ENCODE results near the gene DNAJB7. TPM values are rescaled to one million over a fixed set of nuclear protein-coding genes. Genes with fewer than 3 reads are reported as not detected.

The DNAJB7 gene
- total RNA-seq, 1 experiment from 2014 or later: not detected

- intact Hi-C loops (cut with micrococcal nuclease): no loop called here
- Histone ChIP-seq H3K4me3 (ENCODE audit: low read length) (no peak overlapping the region), H3K9ac (ENCODE audit: low read length) (no peak overlapping the region), H3K9me2 (replicated peaks; ENCODE audit: low read length) (no peaks in the 10 kb centered on the region), H3K27ac (ENCODE audit: low read length) (no peak overlapping the region), H3K4me1 (ENCODE audit: insufficient read depth, low read length) (peaks cover 9% of the 10 kb centered on the region), H3K27me3 (ENCODE audit: low read length) (no peaks in the 10 kb centered on the region), H3F3A (ENCODE audit: low read length, unreplicated experiment) (peaks cover 4% of the 10 kb centered on the region), H3K9me3 (ENCODE audit: low read length) (no peaks in the 10 kb centered on the region), H3K79me2 (ENCODE audit: low read length) (peaks cover 7% of the 10 kb centered on the region), H3K4me2 (ENCODE audit: low read length) (no peak overlapping the region), H3K36me3 (ENCODE audit: low read depth, low read length) (peaks cover 17% of the 10 kb centered on the region), H4K20me1 (ENCODE audit: low read length) (no peaks in the 10 kb centered on the region), H2AFZ (ENCODE audit: low read length) (no peak overlapping the region)
- no TSS peak for BruUV-seq (replicated peaks)
- ATAC-seq (no peak), DNase-seq (no peak)
- POLR2A ChIA-PET (ENCODE audit: unreplicated experiment): no interaction called here
- CTCF ChIA-PET: no interaction called here
- TF ChIP-seq EZH2phosphoT487 (IDR thresholded peaks at IDR 0.05; ENCODE audit: borderline replicate concordance, low read length): no peak
- TF ChIP-seq, protein P1, sequence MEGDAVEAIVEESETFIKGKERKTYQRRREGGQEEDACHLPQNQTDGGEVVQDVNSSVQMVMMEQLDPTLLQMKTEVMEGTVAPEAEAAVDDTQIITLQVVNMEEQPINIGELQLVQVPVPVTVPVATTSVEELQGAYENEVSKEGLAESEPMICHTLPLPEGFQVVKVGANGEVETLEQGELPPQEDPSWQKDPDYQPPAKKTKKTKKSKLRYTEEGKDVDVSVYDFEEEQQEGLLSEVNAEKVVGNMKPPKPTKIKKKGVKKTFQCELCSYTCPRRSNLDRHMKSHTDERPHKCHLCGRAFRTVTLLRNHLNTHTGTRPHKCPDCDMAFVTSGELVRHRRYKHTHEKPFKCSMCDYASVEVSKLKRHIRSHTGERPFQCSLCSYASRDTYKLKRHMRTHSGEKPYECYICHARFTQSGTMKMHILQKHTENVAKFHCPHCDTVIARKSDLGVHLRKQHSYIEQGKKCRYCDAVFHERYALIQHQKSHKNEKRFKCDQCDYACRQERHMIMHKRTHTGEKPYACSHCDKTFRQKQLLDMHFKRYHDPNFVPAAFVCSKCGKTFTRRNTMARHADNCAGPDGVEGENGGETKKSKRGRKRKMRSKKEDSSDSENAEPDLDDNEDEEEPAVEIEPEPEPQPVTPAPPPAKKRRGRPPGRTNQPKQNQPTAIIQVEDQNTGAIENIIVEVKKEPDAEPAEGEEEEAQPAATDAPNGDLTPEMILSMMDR (conservative IDR thresholded peaks at IDR 0.05; ENCODE audit: low read depth, low read length): no peak
- TF ChIP-seq EZH2 (IDR thresholded peaks at IDR 0.05; ENCODE audit: low read length, unreplicated experiment): no peak
Observed at GRCh38 chr22:40823426-40823825, 38.5 kb downstream of the DNAJB7 start.

DNA sequence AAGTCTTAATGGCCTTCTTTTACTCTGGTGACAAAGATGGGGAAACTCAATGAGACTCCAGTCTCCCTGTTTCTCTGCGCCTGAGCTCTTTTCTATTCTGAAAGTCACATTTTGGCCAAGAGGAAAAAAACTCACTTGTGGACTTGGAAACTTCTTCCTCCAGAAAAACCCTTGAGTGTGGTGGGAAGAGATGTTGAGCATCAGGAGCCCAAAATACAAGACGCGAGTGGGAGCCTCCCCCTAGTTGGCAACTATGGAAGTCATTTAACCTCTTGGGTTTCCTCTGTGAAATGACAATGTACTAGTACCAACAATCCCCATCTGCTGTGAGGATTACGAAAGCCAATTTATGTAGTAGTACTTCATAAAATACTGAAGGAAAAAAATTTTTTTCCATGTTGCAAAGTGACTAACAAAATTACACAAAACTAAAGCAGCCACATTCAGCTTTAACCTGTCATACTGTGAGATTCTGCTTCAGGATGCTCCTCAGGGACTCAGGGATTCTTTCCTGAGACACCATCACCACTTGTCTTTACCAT is 42.2 kb downstream of the DNAJB7 start:
- TSS peak; percentile 69 for BruUV-seq (replicated peaks)
- no peaks in the 10 kb centered on the region for H3K9me2 ChIP-seq (replicated peaks; ENCODE audit: low read length)
- H3K4me3 ChIP-seq (ENCODE audit: low read length): peak overlapping the region; percentile 94
- peak overlapping the region; percentile 93 for H3K9ac ChIP-seq (ENCODE audit: low read length)
- peak; percentile 23 for DNase-seq
- TF ChIP-seq EZH2 (IDR thresholded peaks at IDR 0.05; ENCODE audit: low read length, unreplicated experiment) (no peak), EZH2phosphoT487 (IDR thresholded peaks at IDR 0.05; ENCODE audit: borderline replicate concordance, low read length) (no peak)
- TF ChIP-seq, protein P1 (conservative IDR thresholded peaks at IDR 0.05; ENCODE audit: low read depth, low read length): no peak
- CTCF ChIA-PET: no interaction called here
- H3K9me3 ChIP-seq (ENCODE audit: low read length): no peaks in the 10 kb centered on the region
- H3K4me2 ChIP-seq (ENCODE audit: low read length): peak overlapping the region; percentile 98
- peaks cover 4% of the 10 kb centered on the region for H3F3A ChIP-seq (ENCODE audit: low read length, unreplicated experiment)
- peak; percentile 13; the same call in 1 of the 2 replicates for ATAC-seq
- peaks cover 21% of the 10 kb centered on the region for H3K4me1 ChIP-seq (ENCODE audit: insufficient read depth, low read length)
- H2AFZ ChIP-seq (ENCODE audit: low read length): peak overlapping the region; percentile 98
- no peaks in the 10 kb centered on the region for H3K27me3 ChIP-seq (ENCODE audit: low read length)
- POLR2A ChIA-PET (ENCODE audit: unreplicated experiment): interaction anchor here (1.0 kb wide), 1 partner anchor 131 kb away, joined by 4 read pairs; the partner anchor contains the start of gene RBX1
- H3K27ac ChIP-seq (ENCODE audit: low read length): peak overlapping the region; percentile 36; the same call in 1 of the 2 replicates
- intact Hi-C loops (cut with micrococcal nuclease): no loop called here
- H3K36me3 ChIP-seq (ENCODE audit: low read depth, low read length): peaks cover 8% of the 10 kb centered on the region; the same call in 1 of the 2 replicates
- peaks cover 40% of the 10 kb centered on the region for H3K79me2 ChIP-seq (ENCODE audit: low read length)
- no peaks in the 10 kb centered on the region for H4K20me1 ChIP-seq (ENCODE audit: low read length)

Measured in PC-3 (cell line).